ENCODE results near the gene FLRT3.

FLRT3 gene

GRCh38 chr20:14337400-14338171, at the start of gene FLRT3:
Gene FLRT3, minus strand, starts transcription at chr20:14337612. Its CDS starts 10,106 bp downstream, at chr20:14327506.
- DNase-seq (ENCODE audit: low read depth) = no peak

DNA sequence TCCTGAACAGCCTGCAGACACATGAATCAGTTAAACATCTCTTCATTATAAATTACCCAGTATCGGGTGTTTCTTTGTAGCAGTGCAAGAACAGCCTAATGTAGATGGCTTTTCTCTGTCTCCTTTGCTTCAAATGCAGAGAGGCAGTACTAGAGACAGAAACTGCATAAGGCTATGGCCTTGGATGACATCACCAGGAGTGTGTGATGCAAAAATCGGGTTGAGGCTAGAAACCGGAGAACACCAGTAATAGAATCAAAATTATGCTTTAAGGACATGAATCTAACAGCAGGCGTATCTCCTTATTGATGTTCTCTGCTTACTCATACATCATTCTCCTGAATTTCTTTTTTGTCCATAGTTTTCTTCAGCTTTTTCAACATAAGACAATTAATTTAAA, 49.3 kb upstream of the FLRT3 start:
- DNase-seq (ENCODE audit: low read depth) = no peak

GRCh38 chr20:14385176-14385740, 47.8 kb upstream of the FLRT3 start:
- no peak for DNase-seq (ENCODE audit: low read depth)

- DNase-seq (ENCODE audit: low read depth) = no peak
Measured at GRCh38 chr20:14384416-14385175, 47.2 kb upstream of the FLRT3 start.

- no peak for DNase-seq (ENCODE audit: low read depth)
Measured at GRCh38 chr20:14383335-14383734, 45.9 kb upstream of the FLRT3 start.

GRCh38 chr20:14378326-14378725, 40.9 kb upstream of the FLRT3 start:
- DNase-seq (ENCODE audit: low read depth) = no peak

DNA sequence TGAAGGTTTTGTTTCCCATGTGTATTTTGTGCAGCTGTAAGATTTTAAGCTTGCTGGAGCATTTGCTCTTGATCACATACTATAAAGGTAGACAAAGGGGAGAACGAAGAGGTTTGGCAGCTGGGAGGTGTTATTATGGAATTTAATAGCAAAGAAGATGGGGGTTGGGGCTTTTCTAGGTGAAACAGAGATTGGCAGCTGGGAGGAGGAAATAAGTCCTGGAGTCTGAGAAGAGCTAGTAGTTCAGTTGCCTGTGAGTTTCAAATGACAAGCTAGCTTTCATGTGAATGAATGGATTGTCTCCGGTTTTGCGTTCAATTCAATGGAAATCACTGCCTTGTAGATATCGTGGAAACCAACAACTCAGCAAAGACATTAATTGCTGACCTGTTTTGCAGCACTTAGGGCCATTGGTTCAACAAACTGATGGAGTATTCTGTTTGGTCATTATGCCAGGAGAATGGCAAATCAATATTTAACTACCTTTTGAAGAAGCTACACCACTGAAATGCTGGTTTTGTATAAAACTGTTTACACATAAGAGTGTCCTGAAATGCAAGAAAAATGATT, 38.1 kb upstream of the FLRT3 start:
- no peak for DNase-seq (ENCODE audit: low read depth)

- DNase-seq (ENCODE audit: low read depth) = no peak
Measured at GRCh38 chr20:14374196-14374595, 36.8 kb upstream of the FLRT3 start.

DNA sequence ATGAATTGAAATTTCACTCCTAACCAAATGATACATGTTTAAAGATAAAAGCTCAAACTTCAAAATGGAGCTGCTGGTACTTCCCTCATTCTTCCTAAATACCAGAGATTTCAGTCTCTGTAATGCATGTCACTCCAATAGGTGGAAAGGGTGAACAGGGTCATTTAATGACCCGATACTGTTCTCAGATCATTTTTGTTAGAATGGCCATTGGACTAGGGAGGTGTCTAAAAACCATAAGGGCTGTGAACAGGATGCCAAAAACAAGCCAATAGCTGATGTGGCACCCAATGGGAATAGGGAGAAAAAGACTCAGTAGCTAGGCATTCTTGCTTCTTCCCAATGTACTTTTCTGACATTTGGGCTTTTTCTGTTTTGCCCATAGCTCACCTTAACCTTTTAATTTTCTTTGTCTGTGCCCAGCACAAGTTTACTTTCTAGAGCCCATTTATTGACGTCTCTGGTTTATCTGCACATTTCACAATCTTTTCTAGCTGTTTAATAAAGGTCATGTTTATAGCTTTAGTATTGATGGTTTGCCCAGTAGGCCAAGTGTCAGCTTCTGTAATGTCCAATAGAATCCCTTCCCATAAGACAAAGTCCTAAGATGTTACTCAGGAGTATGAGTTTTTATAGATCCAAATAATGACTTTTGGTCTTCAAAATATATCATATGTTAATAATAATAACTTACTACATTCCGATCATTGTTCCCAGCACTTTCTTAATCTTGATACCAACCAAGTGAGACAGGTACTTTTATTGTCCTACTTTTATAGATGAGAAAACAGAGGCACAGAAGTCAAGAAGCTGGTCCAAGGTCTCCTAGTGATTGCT, 24.3 kb upstream of the FLRT3 start:
- DNase-seq (ENCODE audit: low read depth) = no peak

GRCh38 chr20:14360416-14360815, 23.0 kb upstream of the FLRT3 start:
- no peak for DNase-seq (ENCODE audit: low read depth)

DNA sequence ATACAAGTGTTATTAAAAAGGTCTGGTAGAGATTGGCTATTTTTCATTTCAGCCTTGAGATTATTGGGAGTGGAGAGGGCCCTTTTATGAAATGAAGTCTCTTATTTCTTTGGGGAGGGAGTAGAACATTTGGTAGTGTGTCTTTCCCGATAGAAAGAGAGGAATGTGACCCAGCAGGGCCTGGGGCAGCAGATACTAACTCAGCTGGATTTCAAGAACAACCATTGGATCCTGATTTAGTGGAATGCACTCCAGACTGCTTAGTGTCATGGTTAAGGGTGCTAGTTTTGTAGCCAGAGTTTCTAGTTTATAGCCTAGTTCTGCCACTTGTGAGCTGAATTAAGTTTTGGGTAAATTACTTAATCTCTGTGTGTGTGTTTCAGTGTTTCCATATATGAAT, 18.4 kb upstream of the FLRT3 start:
- DNase-seq (ENCODE audit: low read depth) = no peak

DNA sequence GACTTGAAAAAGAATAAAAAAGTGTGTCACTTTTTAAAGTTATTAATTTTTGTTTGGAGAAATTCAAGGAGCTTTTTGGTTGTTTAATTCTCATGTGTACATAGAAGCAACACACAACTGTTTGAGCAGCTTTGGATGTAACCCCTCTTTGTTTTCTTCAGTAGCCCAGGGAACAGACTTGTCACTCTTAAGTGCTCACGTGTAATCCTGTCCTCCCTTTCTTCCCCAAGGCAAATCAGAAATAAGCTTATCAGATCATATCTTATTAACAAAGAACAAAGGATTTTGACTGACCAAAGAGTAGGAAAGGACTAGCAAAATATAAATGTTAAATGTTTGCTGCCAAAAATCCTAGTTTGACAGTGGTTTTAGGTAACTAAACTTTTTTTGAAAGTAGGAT, 7.3 kb upstream of the FLRT3 start:
- no peak for DNase-seq (ENCODE audit: low read depth)

- DNase-seq (ENCODE audit: low read depth) = no peak
Measured at GRCh38 chr20:14343491-14344065, 6.2 kb upstream of the FLRT3 start.

- no peak for DNase-seq (ENCODE audit: low read depth)
Measured at GRCh38 chr20:14342918-14343317, 5.5 kb upstream of the FLRT3 start.

DNA sequence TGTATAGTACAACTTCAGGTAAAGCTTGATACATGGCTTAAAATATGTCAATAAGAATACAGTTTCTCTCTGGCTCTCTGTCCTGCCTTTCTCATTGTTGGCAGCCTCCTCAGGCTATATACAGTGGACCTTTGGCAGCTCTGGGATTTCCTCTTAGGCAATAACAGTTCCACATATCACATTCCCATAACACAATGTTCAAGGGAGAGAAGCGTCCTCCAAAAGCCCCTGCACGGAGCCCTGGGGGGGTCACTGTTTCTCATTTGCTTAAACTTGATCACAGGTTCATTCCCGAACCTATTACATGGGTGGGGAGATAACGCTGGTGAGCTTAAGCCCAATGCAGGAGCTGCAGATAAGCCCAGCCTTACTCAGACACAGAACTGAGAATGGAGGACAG, 4.4 kb upstream of the FLRT3 start:
- no peak for DNase-seq (ENCODE audit: low read depth)

- DNase-seq (ENCODE audit: low read depth) = no peak
Measured at GRCh38 chr20:14336686-14337085, 726 bp downstream of the FLRT3 start.

DNA sequence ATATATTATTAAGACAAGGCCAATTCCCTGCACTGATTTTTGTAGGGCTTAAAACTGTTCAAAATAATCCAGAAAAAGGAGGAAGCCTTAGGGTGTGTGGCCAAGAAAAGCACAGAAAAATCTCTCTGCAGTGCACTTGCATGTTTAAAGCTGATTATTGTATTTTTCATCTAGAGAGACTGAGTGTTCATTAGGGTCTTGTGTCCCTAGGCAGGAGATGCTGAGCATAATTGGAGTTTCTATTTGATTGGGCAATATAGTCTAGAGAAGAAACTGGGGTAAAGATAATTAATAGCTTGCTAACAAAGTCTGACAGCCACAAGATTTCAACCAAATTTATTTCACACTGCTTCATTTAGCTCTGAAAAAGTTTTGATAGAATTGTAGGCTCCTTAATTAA, 2.4 kb downstream of the FLRT3 start:
- no peak for DNase-seq (ENCODE audit: low read depth)

- no peak for DNase-seq (ENCODE audit: low read depth)
Measured at GRCh38 chr20:14334306-14334930, 3.0 kb downstream of the FLRT3 start.

DNA sequence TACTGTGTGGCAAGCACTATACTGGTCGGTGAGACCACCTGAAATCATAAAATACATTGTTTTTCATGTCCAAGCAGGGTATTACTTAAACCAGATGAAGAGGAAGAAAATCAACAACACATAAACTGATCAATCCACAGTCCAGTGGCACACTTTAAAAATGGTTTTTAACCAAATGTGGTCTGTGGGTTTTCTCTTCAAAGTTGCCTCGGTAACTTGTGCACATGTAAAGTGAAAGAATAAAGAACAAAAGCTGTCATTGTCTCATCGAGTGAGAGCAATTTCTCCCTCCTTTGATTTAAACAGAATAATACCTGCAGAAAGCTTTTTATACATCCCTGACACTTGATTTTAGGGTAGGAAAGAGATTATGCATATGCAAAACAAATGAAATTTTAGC, 3.7 kb downstream of the FLRT3 start:
- DNase-seq (ENCODE audit: low read depth) = no peak

DNA sequence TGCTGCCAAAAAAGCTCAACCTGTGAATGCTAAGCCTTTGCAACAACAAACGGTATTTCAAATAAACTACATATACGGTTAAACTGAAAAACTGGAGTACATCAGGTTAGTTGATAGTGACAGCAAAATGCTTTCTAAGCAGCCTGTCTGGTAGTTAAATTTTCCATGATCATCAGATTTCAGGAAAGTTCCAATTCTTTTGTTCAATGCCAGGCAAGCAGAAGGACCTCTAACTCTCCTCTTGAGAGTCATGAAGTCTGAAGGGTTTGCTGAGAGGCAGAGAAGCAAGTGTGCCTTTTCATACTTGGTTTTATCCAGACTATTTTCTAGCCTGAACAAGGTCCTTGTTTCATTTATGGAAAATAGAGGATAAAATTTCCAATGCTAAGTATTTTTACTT, 4.5 kb downstream of the FLRT3 start:
- no peak for DNase-seq (ENCODE audit: low read depth)

GRCh38 chr20:14331646-14332045, 5.8 kb downstream of the FLRT3 start:
- no peak for DNase-seq (ENCODE audit: low read depth)
